Gastroesophageal sphincter (tissue), 4 donors: ENCODE data around the gene ITPR2. TPM values are rescaled to one million over a fixed set of nuclear protein-coding genes. Genes with fewer than 3 reads are reported as not detected.
A peak's percentile ranks its signal among the peaks of the same experiment; 100 is the strongest.

Source experiments
- ATAC-seq: fragments of 150-250 bp; one replicate; pipeline ENCODE4 v1.9.1; 2016; ENCODE audit warnings: mild to moderate bottlenecking, moderate library complexity
- H3K27ac ChIP-seq, 4 donors: fragments of 200-600 bp; sonication (generic) in 3 of 4; 1 replicate in 3 of 4; 2 replicates in 1 of 4; pipeline ENCODE4 v1.5.1; 2016 to 2019
- H3K27me3 ChIP-seq: fragments of 200-600 bp; sonication (generic); one replicate; pipeline ENCODE4 v1.5.1; 2019
- H3K36me3 ChIP-seq, 2 donors: fragments of 200-600 bp; sonication (generic); one replicate each; pipeline ENCODE4 v1.5.1; 2019; ENCODE audit warnings: control low read depth in 1 of 2
- H3K4me1 ChIP-seq, 3 donors: fragments of 200-600 bp; sonication (generic); 1 replicate in 2 of 3; 2 replicates in 1 of 3; pipeline ENCODE4 v1.5.1; 2016 to 2019; ENCODE audit warnings: control low read depth in 2 of 3
- H3K4me3 ChIP-seq, 2 donors: fragments of 200-600 bp; sonication (generic); one replicate each; pipeline ENCODE4 v1.5.1; 2019; ENCODE audit warnings: mild to moderate bottlenecking in 1 of 2, moderate library complexity in 1 of 2
- H3K9me3 ChIP-seq, 3 donors: fragments of 200-600 bp; sonication (generic); one replicate each; pipeline ENCODE4 v1.5.1; 2017 to 2019; ENCODE audit warnings: control low read depth in 2 of 3
- CTCF ChIP-seq, 4 experiments: fragments of 200-600 bp in 2 of 4; fragments of 450-650 bp in 2 of 4; sonication (generic) in 1 of 4; IDR thresholded peaks; one replicate each; pipeline ENCODE4 v1.5.1; 2017 to 2019; ENCODE audit warnings: antibody characterized with exemption in 4 of 4, mild to moderate bottlenecking in 2 of 4, moderate library complexity in 2 of 4
- EP300 ChIP-seq: sonication (generic); formaldehyde crosslinking; IDR thresholded peaks from one replicate; pipeline ENCODE4 v1.6.1; 2017; ENCODE audit warnings: antibody characterized with exemption, mild to moderate bottlenecking
- POLR2A ChIP-seq, 2 donors: fragments of 450-650 bp; IDR thresholded peaks; one replicate each; pipeline ENCODE4 v1.6.1; 2017; ENCODE audit warnings: antibody characterized with exemption in 2 of 2, mild to moderate bottlenecking in 2 of 2, moderate library complexity in 1 of 2
- POLR2AphosphoS5 ChIP-seq: sonication (generic); formaldehyde crosslinking; IDR thresholded peaks from one replicate; pipeline ENCODE4 v1.6.1; 2017; ENCODE audit warnings: antibody characterized with exemption
- WGBS, 2 donors: methylation state at CpG; one replicate each; pipeline ENCODE4 v1.1.5; 2018; ENCODE audit warnings: low coverage in 1 of 2; 5-methylcytosine and 5-hydroxymethylcytosine counted together
- total RNA-seq, 4 donors: library from RNA; depleted of rRNA; stranded (reverse); fragments of >200 nt; gene quantifications; one replicate each; pipeline ENCODE4 v1.1.0, GENCODE V29; 2016

The ITPR2 gene
- total RNA-seq, 4 donors from 2014 or later = 30.8 to 63.0 (median 44.4) TPM

DNA sequence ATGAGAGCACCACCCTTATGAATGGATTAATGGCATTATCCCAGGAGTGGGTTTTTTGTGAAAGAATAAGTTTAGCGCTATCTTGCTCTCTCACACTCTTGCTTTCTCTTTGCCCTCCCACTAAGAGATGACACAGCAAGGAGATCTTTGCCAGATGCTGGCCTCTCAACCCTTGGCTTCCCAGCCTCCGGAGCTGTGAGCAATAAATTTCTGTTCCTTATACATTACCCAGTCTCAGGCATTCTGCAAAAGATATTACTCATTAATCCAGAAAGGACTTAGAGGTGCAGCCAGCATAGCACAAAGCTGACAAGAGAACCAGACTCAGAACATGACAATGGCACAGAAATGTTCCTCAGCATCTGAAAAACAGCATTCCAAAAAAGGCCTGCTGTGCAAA, 190.6 kb downstream of the ITPR2 start:
- peak overlapping the region in 2 of 4 donors; percentile 63 to 65 for H3K27ac ChIP-seq
- no peaks in the 10 kb centered on the region for H3K36me3 ChIP-seq
- H3K27me3 ChIP-seq = no peaks in the 10 kb centered on the region
- ATAC-seq = no peak
- no peak for TF ChIP-seq POLR2A (IDR thresholded peaks at IDR 0.05)
- TF ChIP-seq POLR2AphosphoS5 = peak; percentile 35
- H3K4me1 ChIP-seq = peaks cover 0 to 24% (median 0%) of the 10 kb centered on the region in 3 donors
- no peak overlapping the region for H3K4me3 ChIP-seq
- 39 to 58% methylated on average over 2 of the region's 2 CpGs for WGBS, 2 donors
- H3K9me3 ChIP-seq = no peaks in the 10 kb centered on the region

GRCh38 chr12:26636710-26637328, 196.2 kb downstream of the ITPR2 start:
- WGBS, 2 donors = 20 to 41% methylated on average over 2 of the region's 2 CpGs
- no peaks in the 10 kb centered on the region for H3K27me3 ChIP-seq
- peak overlapping the region; percentile 12 to 79 (median 68) for H3K27ac ChIP-seq
- H3K4me3 ChIP-seq = no peak overlapping the region
- ATAC-seq = peak; percentile 74
- H3K9me3 ChIP-seq = no peaks in the 10 kb centered on the region
- peaks cover 0 to 54% (median 8%) of the 10 kb centered on the region in 3 donors for H3K4me1 ChIP-seq
- TF ChIP-seq POLR2AphosphoS5 (peak; percentile 56), CTCF (IDR thresholded peaks at IDR 0.05) (no peak)
- no peaks in the 10 kb centered on the region for H3K36me3 ChIP-seq

DNA sequence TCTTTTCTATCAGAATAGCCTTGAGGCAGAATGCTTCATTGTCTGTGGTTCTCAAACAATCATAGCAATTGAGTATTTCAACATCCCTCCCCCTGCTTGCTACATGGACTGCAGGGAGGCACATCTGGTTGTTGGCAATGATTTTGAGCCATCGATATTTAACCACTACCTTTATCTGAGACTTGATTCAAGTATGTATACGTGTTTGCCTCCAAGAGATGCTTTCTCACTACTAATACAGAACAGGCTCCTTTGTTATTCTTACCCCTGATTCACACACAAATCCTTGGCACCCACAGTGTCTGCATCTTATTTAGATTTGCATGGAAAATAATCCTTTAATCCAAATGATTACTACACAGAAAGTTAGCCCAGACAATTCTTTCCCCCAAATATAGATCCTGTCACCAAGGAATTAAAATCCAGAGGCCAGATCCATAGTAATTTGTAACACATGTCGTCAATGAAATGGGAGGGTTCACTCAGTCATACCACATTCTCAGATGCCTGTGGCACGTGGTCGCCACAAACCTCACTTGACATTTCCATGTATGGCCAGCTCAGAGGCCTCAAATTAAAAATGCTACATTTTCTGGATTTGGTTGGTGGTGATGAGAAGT, 199.3 kb downstream of the ITPR2 start:
- H3K4me3 ChIP-seq = no peak overlapping the region
- 37 to 50% methylated on average over 4 to 5 of the region's 5 CpGs for WGBS, 2 donors
- no peak for ATAC-seq
- H3K4me1 ChIP-seq = peaks cover 3 to 69% (median 13%) of the 10 kb centered on the region in 3 donors
- H3K27ac ChIP-seq = peak overlapping the region in 3 of 4 donors; percentile 16 to 79 (median 55)
- H3K36me3 ChIP-seq = no peaks in the 10 kb centered on the region
- no peaks in the 10 kb centered on the region for H3K27me3 ChIP-seq
- no peaks in the 10 kb centered on the region for H3K9me3 ChIP-seq
- TF ChIP-seq EP300 = no peak
- no peak for TF ChIP-seq CTCF (IDR thresholded peaks at IDR 0.05)
- TF ChIP-seq POLR2A (IDR thresholded peaks at IDR 0.05) = no peak
- TF ChIP-seq POLR2AphosphoS5 = no peak

- 27 to 61% methylated on average over 5 to 6 of the region's 6 CpGs for WGBS, 2 donors
- Histone ChIP-seq H3K27me3 (no peaks in the 10 kb centered on the region), H3K27ac (peak overlapping the region; percentile 20 to 79 (median 64)), H3K9me3 (no peaks in the 10 kb centered on the region), H3K4me3 (no peak overlapping the region), H3K4me1 (peaks cover 3 to 69% (median 13%) of the 10 kb centered on the region in 3 donors), H3K36me3 (peaks cover 0 to under 1% of the 10 kb centered on the region in 2 donors)
- no peak for TF ChIP-seq EP300
- no peak for TF ChIP-seq CTCF (IDR thresholded peaks at IDR 0.05)
- TF ChIP-seq POLR2AphosphoS5 = no peak
- no peak for TF ChIP-seq POLR2A (IDR thresholded peaks at IDR 0.05)
- no peak for ATAC-seq
Measured at GRCh38 chr12:26632756-26633155, 200.2 kb downstream of the ITPR2 start.

GRCh38 chr12:26631846-26632245, 201.1 kb downstream of the ITPR2 start:
- Histone ChIP-seq H3K4me3 (no peak overlapping the region), H3K36me3 (peaks cover 0 to 8% of the 10 kb centered on the region in 2 donors), H3K27me3 (no peaks in the 10 kb centered on the region), H3K9me3 (no peaks in the 10 kb centered on the region), H3K27ac (peak overlapping the region in 2 of 4 donors; percentile 72 to 79), H3K4me1 (peaks cover 3 to 65% (median 9%) of the 10 kb centered on the region in 3 donors)
- no peak for TF ChIP-seq POLR2A (IDR thresholded peaks at IDR 0.05)
- no peak for TF ChIP-seq CTCF (IDR thresholded peaks at IDR 0.05)
- no peak for TF ChIP-seq EP300
- TF ChIP-seq POLR2AphosphoS5 = no peak
- WGBS, 2 donors = 75 to 77% methylated on average over 1 to 6 of the region's 6 CpGs
- no peak for ATAC-seq
